ENCODE measurements around the gene TEX2. TPM values are rescaled to one million over a fixed set of nuclear protein-coding genes. Genes with fewer than 3 reads are reported as not detected.

TEX2 gene
- total and polyA plus RNA-seq, 9 of the 15 experiments (the other 6 are each of a cell fraction or from before 2014, with no cell fraction given): 4.1 to 27.6 (median 19.3) TPM

- TF ChIP-seq, protein P1, sequence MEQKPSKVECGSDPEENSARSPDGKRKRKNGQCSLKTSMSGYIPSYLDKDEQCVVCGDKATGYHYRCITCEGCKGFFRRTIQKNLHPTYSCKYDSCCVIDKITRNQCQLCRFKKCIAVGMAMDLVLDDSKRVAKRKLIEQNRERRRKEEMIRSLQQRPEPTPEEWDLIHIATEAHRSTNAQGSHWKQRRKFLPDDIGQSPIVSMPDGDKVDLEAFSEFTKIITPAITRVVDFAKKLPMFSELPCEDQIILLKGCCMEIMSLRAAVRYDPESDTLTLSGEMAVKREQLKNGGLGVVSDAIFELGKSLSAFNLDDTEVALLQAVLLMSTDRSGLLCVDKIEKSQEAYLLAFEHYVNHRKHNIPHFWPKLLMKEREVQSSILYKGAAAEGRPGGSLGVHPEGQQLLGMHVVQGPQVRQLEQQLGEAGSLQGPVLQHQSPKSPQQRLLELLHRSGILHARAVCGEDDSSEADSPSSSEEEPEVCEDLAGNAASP (IDR thresholded peaks at IDR 0.05): no peak
- TF ChIP-seq HSF4 (CRISPR knock-in tag; IDR thresholded peaks at IDR 0.05; ENCODE audit: borderline replicate concordance): no peak
- TF ChIP-seq ZBED1 (IDR thresholded peaks at IDR 0.05): no peak
- no peak for TF ChIP-seq ZBTB5 (IDR thresholded peaks at IDR 0.05)
- TF ChIP-seq ZNF609 (CRISPR knock-in tag; IDR thresholded peaks at IDR 0.05; ENCODE audit: borderline replicate concordance): peak; percentile 83; the same call in 1 of the 2 replicates
- TF ChIP-seq, protein P2, sequence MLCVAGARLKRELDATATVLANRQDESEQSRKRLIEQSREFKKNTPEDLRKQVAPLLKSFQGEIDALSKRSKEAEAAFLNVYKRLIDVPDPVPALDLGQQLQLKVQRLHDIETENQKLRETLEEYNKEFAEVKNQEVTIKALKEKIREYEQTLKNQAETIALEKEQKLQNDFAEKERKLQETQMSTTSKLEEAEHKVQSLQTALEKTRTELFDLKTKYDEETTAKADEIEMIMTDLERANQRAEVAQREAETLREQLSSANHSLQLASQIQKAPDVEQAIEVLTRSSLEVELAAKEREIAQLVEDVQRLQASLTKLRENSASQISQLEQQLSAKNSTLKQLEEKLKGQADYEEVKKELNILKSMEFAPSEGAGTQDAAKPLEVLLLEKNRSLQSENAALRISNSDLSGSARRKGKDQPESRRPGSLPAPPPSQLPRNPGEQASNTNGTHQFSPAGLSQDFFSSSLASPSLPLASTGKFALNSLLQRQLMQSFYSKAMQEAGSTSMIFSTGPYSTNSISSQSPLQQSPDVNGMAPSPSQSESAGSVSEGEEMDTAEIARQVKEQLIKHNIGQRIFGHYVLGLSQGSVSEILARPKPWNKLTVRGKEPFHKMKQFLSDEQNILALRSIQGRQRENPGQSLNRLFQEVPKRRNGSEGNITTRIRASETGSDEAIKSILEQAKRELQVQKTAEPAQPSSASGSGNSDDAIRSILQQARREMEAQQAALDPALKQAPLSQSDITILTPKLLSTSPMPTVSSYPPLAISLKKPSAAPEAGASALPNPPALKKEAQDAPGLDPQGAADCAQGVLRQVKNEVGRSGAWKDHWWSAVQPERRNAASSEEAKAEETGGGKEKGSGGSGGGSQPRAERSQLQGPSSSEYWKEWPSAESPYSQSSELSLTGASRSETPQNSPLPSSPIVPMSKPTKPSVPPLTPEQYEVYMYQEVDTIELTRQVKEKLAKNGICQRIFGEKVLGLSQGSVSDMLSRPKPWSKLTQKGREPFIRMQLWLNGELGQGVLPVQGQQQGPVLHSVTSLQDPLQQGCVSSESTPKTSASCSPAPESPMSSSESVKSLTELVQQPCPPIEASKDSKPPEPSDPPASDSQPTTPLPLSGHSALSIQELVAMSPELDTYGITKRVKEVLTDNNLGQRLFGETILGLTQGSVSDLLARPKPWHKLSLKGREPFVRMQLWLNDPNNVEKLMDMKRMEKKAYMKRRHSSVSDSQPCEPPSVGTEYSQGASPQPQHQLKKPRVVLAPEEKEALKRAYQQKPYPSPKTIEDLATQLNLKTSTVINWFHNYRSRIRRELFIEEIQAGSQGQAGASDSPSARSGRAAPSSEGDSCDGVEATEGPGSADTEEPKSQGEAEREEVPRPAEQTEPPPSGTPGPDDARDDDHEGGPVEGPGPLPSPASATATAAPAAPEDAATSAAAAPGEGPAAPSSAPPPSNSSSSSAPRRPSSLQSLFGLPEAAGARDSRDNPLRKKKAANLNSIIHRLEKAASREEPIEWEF (CRISPR knock-in tag; IDR thresholded peaks at IDR 0.05): no peak
- no peak for TF ChIP-seq ZNF518B (CRISPR knock-in tag; IDR thresholded peaks at IDR 0.05)
- no peak for TF ChIP-seq BACH1 (tag; IDR thresholded peaks at IDR 0.05)
Measured at GRCh38 chr17:64129765-64130558, 133.1 kb downstream of the TEX2 start, which contains the start of gene ERN1 (continued).
